HG03064 (cell line): ENCODE data around the gene OR10G2.
"Not testable (repeated sequence)": the region's sequence is repeated elsewhere in the genome, so short reads cannot be mapped to it uniquely, and the experiment has no call there.

Source experiments
- ATAC-seq: cut with Tn5 transposase; IDR thresholded peaks from one replicate; pipeline ENCODE4 v1.9.1; 2021; ENCODE audit warnings: low read depth; ENCODE audit not compliant: unreplicated experiment

The OR10G2 gene

GRCh38 chr14:21634840-21635239 lies at the start of gene OR10G2:
TSS of gene OR10G2 (minus strand) at chr14:21634940. CDS start at chr14:21634842, 98 bp downstream.
- no peak for ATAC-seq

GRCh38 chr14:21680072-21680471 lies 45.3 kb upstream of the OR10G2 start:
- no peak for ATAC-seq

- ATAC-seq: no peak
These were observed 40.8 kb upstream of the OR10G2 start for GRCh38 chr14:21675566-21675965.

GRCh38 chr14:21673718-21674117 lies 39.0 kb upstream of the OR10G2 start, which contains the start of gene OR4E1:
TSS of gene OR4E1 (minus strand) at chr14:21673818. CDS start at chr14:21670935, 2,883 bp downstream.
- no peak for ATAC-seq

- no peak for ATAC-seq
These were observed 37.4 kb upstream of the OR10G2 start for GRCh38 chr14:21672116-21672515.

- no peak for ATAC-seq
These were observed 36.6 kb upstream of the OR10G2 start for GRCh38 chr14:21671371-21671770.

GRCh38 chr14:21669284-21669683 lies 34.5 kb upstream of the OR10G2 start:
- ATAC-seq: no peak

GRCh38 chr14:21668377-21668776 lies 33.6 kb upstream of the OR10G2 start:
- ATAC-seq: no peak

- ATAC-seq: no peak
These were observed 22.2 kb upstream of the OR10G2 start for GRCh38 chr14:21656980-21657379.

GRCh38 chr14:21654215-21654614 lies 19.5 kb upstream of the OR10G2 start:
- no peak for ATAC-seq

- ATAC-seq: no peak
These were observed 18.7 kb upstream of the OR10G2 start, which contains the start of gene OR4E2 for GRCh38 chr14:21653331-21653885. TSS of gene OR4E2 (plus strand) at chr14:21653835. CDS start at chr14:21665083, 11,248 bp downstream.

- no peak for ATAC-seq
These were observed 17.6 kb upstream of the OR10G2 start for GRCh38 chr14:21652209-21652808.

- ATAC-seq: no peak
These were observed 12.6 kb upstream of the OR10G2 start for GRCh38 chr14:21647380-21647779.

GRCh38 chr14:21643407-21643806 lies 8.7 kb upstream of the OR10G2 start:
- ATAC-seq: no peak

GRCh38 chr14:21642683-21643082 lies 7.9 kb upstream of the OR10G2 start:
- ATAC-seq: no peak

- ATAC-seq: no peak
These were observed 3.7 kb downstream of the OR10G2 start for GRCh38 chr14:21631084-21631483.

- not testable (repeated sequence) for ATAC-seq
These were observed 4.2 kb downstream of the OR10G2 start for GRCh38 chr14:21630503-21630902.

GRCh38 chr14:21626491-21627230 lies 8.1 kb downstream of the OR10G2 start:
- ATAC-seq: no peak

GRCh38 chr14:21617614-21618013 lies 17.1 kb downstream of the OR10G2 start:
- no peak for ATAC-seq

- ATAC-seq: no peak
These were observed 20.5 kb downstream of the OR10G2 start for GRCh38 chr14:21614240-21614639.

GRCh38 chr14:21612324-21612723 lies 22.4 kb downstream of the OR10G2 start:
- ATAC-seq: no peak

- ATAC-seq: not testable (repeated sequence)
These were observed 32.6 kb downstream of the OR10G2 start for GRCh38 chr14:21602181-21602580.
